ENCODE measurements around the gene COMMD7. TPM values are rescaled to one million over a fixed set of nuclear protein-coding genes. Genes with fewer than 3 reads are reported as not detected.

The COMMD7 gene
- total and polyA plus RNA-seq, 12 donors: 16.4 to 58.6 (median 40.4) TPM

GRCh38 chr20:32664678-32665159, 78.5 kb downstream of the COMMD7 start:
- H3K4me1 ChIP-seq (replicated peaks in 1 of 2): peaks cover 4 to 6% of the 10 kb centered on the region in 2 donors
- TF ChIP-seq CTCF (IDR thresholded peaks at IDR 0.05) (no peak), POLR2A (IDR thresholded peaks at IDR 0.05) (no peak)
- no peaks in the 10 kb centered on the region for H3K27me3 ChIP-seq
- no peaks in the 10 kb centered on the region for H3K36me3 ChIP-seq (replicated peaks in 1 of 2)
- no peak overlapping the region for H3K27ac ChIP-seq
- no peaks in the 10 kb centered on the region for H3K9me3 ChIP-seq (replicated peaks in 1 of 3)
- DNase-seq: peak in 3 of 7 donors; percentile 56 to 73 (median 64)
- intact Hi-C loops (cut with DNase I): no loop called here
- WGBS, 4 donors: 39 to 93% (median 42%) methylated on average over 2 to 9 of the region's 9 CpGs; no CpG with 5 or more reads in 1 of the 4 donors
- H3K4me3 ChIP-seq: no peak overlapping the region

GRCh38 chr20:32664012-32664677, 79.1 kb downstream of the COMMD7 start:
- intact Hi-C loops (cut with DNase I): no loop called here
- TF ChIP-seq POLR2A (IDR thresholded peaks at IDR 0.05) (no peak), CTCF (IDR thresholded peaks at IDR 0.05) (no peak)
- H3K4me1 ChIP-seq (replicated peaks in 1 of 2): peaks cover 4 to 6% of the 10 kb centered on the region in 2 donors
- no peaks in the 10 kb centered on the region for H3K27me3 ChIP-seq
- H3K36me3 ChIP-seq (replicated peaks in 1 of 2): no peaks in the 10 kb centered on the region
- no peak overlapping the region for H3K4me3 ChIP-seq
- no peak overlapping the region for H3K27ac ChIP-seq
- 90 to 95% (median 91%) methylated on average over 4 to 11 of the region's 11 CpGs for WGBS, 4 donors
- DNase-seq: no peak
- H3K9me3 ChIP-seq (replicated peaks in 1 of 3): no peaks in the 10 kb centered on the region

- TF ChIP-seq POLR2A (IDR thresholded peaks at IDR 0.05) (no peak), CTCF (IDR thresholded peaks at IDR 0.05) (no peak)
- DNase-seq: no peak
- 86 to 96% (median 90%) methylated on average over 4 to 6 of the region's 6 CpGs for WGBS, 4 donors
- intact Hi-C loops (cut with DNase I): no loop called here
- Histone ChIP-seq H3K36me3 (replicated peaks in 1 of 2) (no peaks in the 10 kb centered on the region), H3K4me3 (no peak overlapping the region), H3K27me3 (no peaks in the 10 kb centered on the region), H3K4me1 (replicated peaks in 1 of 2) (peaks cover 4 to 6% of the 10 kb centered on the region in 2 donors), H3K27ac (no peak overlapping the region), H3K9me3 (replicated peaks in 1 of 3) (no peaks in the 10 kb centered on the region)
These were observed 79.8 kb downstream of the COMMD7 start for GRCh38 chr20:32663335-32664011.

GRCh38 chr20:32661820-32662528, 81.3 kb downstream of the COMMD7 start:
- peaks cover 4 to 6% of the 10 kb centered on the region in 2 donors for H3K4me1 ChIP-seq (replicated peaks in 1 of 2)
- H3K27ac ChIP-seq: no peak overlapping the region
- no peak overlapping the region for H3K4me3 ChIP-seq
- 84 to 94% (median 91%) methylated on average over 7 to 10 of the region's 10 CpGs for WGBS, 4 donors
- intact Hi-C loops (cut with DNase I): no loop called here
- DNase-seq: no peak
- TF ChIP-seq POLR2A (IDR thresholded peaks at IDR 0.05) (no peak), CTCF (IDR thresholded peaks at IDR 0.05) (no peak)
- H3K27me3 ChIP-seq: no peaks in the 10 kb centered on the region
- H3K9me3 ChIP-seq (replicated peaks in 1 of 3): no peaks in the 10 kb centered on the region
- no peaks in the 10 kb centered on the region for H3K36me3 ChIP-seq (replicated peaks in 1 of 2)
